ENCODE data around the gene OBP2B. TPM values are rescaled to one million over a fixed set of nuclear protein-coding genes. Genes with fewer than 3 reads are reported as not detected.

Gene OBP2B
- total and polyA plus RNA-seq, 9 of the 15 experiments (the other 6 are each of a cell fraction or from before 2014, with no cell fraction given) = not detected

DNA sequence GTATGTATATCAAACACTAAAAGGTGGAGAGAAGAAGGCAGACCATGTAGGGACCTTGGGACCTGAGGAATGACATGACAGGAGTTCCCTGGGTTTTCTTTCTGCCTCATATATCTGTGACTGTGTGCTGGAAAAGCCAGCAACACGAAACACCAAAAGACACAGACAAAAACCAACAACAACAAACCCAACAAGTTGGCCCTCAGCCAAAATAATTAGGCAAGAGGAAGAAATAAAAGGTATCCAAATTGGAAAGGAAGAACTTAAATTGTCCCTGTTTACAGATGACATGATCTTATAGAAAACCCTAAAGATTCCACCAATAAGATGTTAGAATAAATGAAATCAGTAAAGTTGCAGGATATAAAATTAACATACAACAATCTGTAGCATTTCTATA is 44.2 kb upstream of the OBP2B start:
- H3K79me2 ChIP-seq (ENCODE audit: control insufficient read depth, insufficient read depth, low read length) = no peaks in the 10 kb centered on the region
- H2AFZ ChIP-seq (ENCODE audit: low read depth, low read length) = no peak overlapping the region
- no peaks in the 10 kb centered on the region; the same call in 1 of the 2 replicates for H4K20me1 ChIP-seq (replicated peaks; ENCODE audit: control insufficient read depth, insufficient read depth, low read length)
- no peak for FAIRE-seq
- no peaks in the 10 kb centered on the region for H3K9me1 ChIP-seq (ENCODE audit: control insufficient read depth, insufficient read depth, low read length)
- H3K4me2 ChIP-seq (ENCODE audit: insufficient read depth, low read length) = no peak overlapping the region
- no TSS peak for BruUV-seq (replicated peaks)
- H3K4me1 ChIP-seq (replicated peaks in 1 of 2; ENCODE audit: control insufficient read depth in 2 of 2, insufficient read depth in 2 of 2, low read length in 2 of 2) = peaks cover 3 to 39% of the 10 kb centered on the region in 2 experiments; a peak in 3 of 5 replicates
- 15% methylated on average over 1 of the region's 1 CpG for WGBS (ENCODE audit: insufficient coverage, low coverage, missing lambda C conversion rate)
- in situ Hi-C loops (cut with MboI) (no loop called here), intact Hi-C loops (cut with micrococcal nuclease) (no loop called here)
- H3K27ac ChIP-seq (ENCODE audit: extremely low read depth, low read depth, low read length) = no peak overlapping the region
- ATAC-seq = no peak
- peaks cover 20% of the 10 kb centered on the region; the same call in 2 of the 3 replicates for H3K36me3 ChIP-seq (ENCODE audit: control insufficient read depth, insufficient read depth, low read length)
- no peak for TF ChIP-seq GABPB2 (CRISPR knock-in tag; conservative IDR thresholded peaks at IDR 0.05)
- peak; percentile 81 for TF ChIP-seq NFIX (CRISPR knock-in tag; IDR thresholded peaks at IDR 0.05; ENCODE audit: low read depth)
- TF ChIP-seq NELFE (IDR thresholded peaks at IDR 0.05; ENCODE audit: insufficient read depth, insufficient read length) = no peak
- TF ChIP-seq NFIC (IDR thresholded peaks at IDR 0.05) = peak; percentile 95
- TF ChIP-seq, protein P1, sequence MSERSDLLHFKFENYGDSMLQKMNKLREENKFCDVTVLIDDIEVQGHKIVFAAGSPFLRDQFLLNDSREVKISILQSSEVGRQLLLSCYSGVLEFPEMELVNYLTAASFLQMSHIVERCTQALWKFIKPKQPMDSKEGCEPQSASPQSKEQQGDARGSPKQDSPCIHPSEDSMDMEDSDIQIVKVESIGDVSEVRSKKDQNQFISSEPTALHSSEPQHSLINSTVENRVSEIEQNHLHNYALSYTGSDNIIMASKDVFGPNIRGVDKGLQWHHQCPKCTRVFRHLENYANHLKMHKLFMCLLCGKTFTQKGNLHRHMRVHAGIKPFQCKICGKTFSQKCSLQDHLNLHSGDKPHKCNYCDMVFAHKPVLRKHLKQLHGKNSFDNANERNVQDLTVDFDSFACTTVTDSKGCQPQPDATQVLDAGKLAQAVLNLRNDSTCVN (CRISPR knock-in tag; IDR thresholded peaks at IDR 0.05) = no peak
- TF ChIP-seq ETS2 (tag; IDR thresholded peaks at IDR 0.05; ENCODE audit: borderline replicate concordance, poor library complexity, severe bottlenecking) = no peak
- no peak for TF ChIP-seq MAX (CRISPR knock-in tag; IDR thresholded peaks at IDR 0.05)
- TF ChIP-seq ZNF263 (CRISPR knock-in tag; IDR thresholded peaks at IDR 0.05; ENCODE audit: borderline replicate concordance) = no peak
- no peak for TF ChIP-seq GABPB1 (CRISPR knock-in tag; IDR thresholded peaks at IDR 0.05)
- no peak for TF ChIP-seq ZNF436 (CRISPR knock-in tag; IDR thresholded peaks at IDR 0.05)
- TF ChIP-seq, protein P2, sequence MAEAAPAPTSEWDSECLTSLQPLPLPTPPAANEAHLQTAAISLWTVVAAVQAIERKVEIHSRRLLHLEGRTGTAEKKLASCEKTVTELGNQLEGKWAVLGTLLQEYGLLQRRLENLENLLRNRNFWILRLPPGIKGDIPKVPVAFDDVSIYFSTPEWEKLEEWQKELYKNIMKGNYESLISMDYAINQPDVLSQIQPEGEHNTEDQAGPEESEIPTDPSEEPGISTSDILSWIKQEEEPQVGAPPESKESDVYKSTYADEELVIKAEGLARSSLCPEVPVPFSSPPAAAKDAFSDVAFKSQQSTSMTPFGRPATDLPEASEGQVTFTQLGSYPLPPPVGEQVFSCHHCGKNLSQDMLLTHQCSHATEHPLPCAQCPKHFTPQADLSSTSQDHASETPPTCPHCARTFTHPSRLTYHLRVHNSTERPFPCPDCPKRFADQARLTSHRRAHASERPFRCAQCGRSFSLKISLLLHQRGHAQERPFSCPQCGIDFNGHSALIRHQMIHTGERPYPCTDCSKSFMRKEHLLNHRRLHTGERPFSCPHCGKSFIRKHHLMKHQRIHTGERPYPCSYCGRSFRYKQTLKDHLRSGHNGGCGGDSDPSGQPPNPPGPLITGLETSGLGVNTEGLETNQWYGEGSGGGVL (CRISPR knock-in tag; IDR thresholded peaks at IDR 0.05) = no peak
- no peak for TF ChIP-seq ZNF780A (CRISPR knock-in tag; IDR thresholded peaks at IDR 0.05)
- TF ChIP-seq KAT8 (IDR thresholded peaks at IDR 0.05; ENCODE audit: low read depth) = no peak
- TF ChIP-seq HEY1 (CRISPR knock-in tag; IDR thresholded peaks at IDR 0.05; ENCODE audit: borderline replicate concordance) = no peak
- TF ChIP-seq HDAC1 (IDR thresholded peaks at IDR 0.05) = no peak
- no peak for TF ChIP-seq ZNF143 (CRISPR knock-in tag; IDR thresholded peaks at IDR 0.05)
- H3K4me3 ChIP-seq = no peak overlapping the region
- no peak overlapping the region for H3K9ac ChIP-seq (ENCODE audit: insufficient read depth in 1 of 2, low read depth in 2 of 2, low read length in 2 of 2)
- DNase-seq (ENCODE audit: extremely low read depth in 1 of 4, low spot score in 3 of 4) = no peak
- ChIA-PET CTCF (ENCODE audit: low intra/inter-chr PET ratio) (no interaction called here), POLR2A (interaction anchor here (1.1 to 2.1 kb wide), 3 partner anchors 9 to 20 kb away, joined by 3 to 5 read pairs (median 4); no protein-coding TSS in a partner anchor)
- no peaks in the 10 kb centered on the region for H3K9me3 ChIP-seq (replicated peaks; ENCODE audit: control insufficient read depth, insufficient read depth, low read depth, low read length)
- H3K27me3 ChIP-seq (ENCODE audit: control insufficient read depth in 2 of 2, insufficient read depth in 2 of 2, low read length in 2 of 2) = no peaks in the 10 kb centered on the region; a peak in 1 of 5 replicates

Measured in K562 (cell line).